Measurements from ENCODE around the gene TSPAN9.
A peak's percentile ranks its signal among the peaks of the same experiment; 100 is the strongest.

GRCh38 chr12:3227076-3227975 lies 150.1 kb downstream of the TSPAN9 start:
- TF ChIP-seq SP1 (IDR thresholded peaks at IDR 0.05) (no peak), HNF4G (IDR thresholded peaks at IDR 0.05) (no peak), HNF4A (conservative IDR thresholded peaks at IDR 0.05) (peak; percentile 28 to 63), JUND (IDR thresholded peaks at IDR 0.05) (no peak)
- TF ChIP-seq, protein P1, sequence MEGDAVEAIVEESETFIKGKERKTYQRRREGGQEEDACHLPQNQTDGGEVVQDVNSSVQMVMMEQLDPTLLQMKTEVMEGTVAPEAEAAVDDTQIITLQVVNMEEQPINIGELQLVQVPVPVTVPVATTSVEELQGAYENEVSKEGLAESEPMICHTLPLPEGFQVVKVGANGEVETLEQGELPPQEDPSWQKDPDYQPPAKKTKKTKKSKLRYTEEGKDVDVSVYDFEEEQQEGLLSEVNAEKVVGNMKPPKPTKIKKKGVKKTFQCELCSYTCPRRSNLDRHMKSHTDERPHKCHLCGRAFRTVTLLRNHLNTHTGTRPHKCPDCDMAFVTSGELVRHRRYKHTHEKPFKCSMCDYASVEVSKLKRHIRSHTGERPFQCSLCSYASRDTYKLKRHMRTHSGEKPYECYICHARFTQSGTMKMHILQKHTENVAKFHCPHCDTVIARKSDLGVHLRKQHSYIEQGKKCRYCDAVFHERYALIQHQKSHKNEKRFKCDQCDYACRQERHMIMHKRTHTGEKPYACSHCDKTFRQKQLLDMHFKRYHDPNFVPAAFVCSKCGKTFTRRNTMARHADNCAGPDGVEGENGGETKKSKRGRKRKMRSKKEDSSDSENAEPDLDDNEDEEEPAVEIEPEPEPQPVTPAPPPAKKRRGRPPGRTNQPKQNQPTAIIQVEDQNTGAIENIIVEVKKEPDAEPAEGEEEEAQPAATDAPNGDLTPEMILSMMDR (IDR thresholded peaks at IDR 0.05; ENCODE audit: low read depth, low read length, missing input control): peak; percentile 26

Measured in liver (tissue), 3 donors.